Activated T-cell treated with anti-CD3 and anti-CD28 coated beads, Interleukin-2, amount 50 U/mL, for 1 hour (primary cell): Measurements from ENCODE around the gene ZNF785.
"Not testable (repeated sequence)": the region's sequence is repeated elsewhere in the genome, so short reads cannot be mapped to it uniquely, and the experiment has no call there.

Source experiments
- DNase-seq: peaks from one replicate; pipeline ENCODE4 v3.0.0-alpha.2; 2020

Gene ZNF785

DNA sequence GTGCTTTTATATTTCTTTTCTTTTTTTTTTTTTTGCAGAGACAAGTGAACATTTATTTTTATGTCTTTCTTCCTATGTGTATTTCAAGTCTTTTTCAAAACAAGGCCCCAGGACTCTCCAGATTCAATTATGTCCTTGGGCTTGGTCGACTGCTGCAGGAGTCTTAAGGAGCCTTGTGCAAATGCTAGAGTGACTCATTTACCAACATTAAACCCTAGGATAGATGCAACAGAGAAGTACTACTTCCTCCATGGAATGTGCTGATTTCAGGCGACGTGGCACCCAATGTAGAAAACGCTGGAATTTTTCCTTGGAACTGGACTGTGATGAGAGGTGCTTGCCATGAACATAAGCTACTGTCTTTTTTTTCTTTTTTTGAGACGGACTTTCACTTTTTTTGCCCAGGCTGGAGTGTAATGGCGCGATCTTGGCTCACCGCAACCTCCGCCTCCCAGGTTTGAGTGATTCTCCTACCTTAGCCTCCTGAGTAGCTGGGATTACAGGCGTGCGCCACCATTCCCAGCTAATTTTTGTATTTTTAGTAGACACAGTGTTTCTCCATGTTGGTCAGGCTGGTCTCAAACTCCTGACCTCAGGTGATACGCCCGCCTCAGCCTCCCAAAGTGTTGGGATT lies 49.0 kb downstream of the ZNF785 start:
- DNase-seq: not testable (repeated sequence)

- peak; percentile 68 for DNase-seq
Measured at GRCh38 chr16:30535777-30536190, 49.7 kb downstream of the ZNF785 start.

DNA sequence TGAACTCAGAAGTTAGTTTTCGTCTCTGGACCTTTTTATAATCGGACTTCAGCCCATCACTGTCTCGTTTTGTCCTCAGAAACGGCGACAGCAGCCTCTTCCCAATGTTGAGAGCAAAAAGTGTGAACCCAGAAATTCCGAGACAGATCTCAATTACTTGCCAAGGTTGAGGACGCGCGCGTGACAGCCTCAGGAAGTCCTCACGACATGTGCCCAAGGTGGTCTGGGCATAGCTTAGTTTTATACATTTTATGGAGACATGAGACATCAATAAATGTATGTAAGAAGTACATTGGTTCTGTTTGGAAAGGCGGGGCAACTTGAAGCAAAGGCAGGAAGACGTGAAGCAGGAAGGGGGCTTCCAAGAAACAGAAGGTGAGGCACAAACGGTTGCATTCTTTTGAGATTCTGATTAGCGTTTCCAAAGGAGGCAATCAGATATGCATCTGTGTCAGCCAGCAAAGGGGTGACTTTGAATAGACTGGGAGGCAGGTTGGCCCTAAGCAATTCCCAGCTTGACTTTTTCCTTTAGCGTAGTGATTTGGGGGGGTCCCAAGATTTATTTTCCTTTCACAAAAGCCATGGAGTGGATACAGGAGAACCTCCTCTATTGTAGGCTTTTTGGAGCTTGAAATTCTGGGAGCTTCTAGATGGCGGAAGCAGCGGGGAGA lies 50.3 kb downstream of the ZNF785 start:
- DNase-seq: no peak

DNA sequence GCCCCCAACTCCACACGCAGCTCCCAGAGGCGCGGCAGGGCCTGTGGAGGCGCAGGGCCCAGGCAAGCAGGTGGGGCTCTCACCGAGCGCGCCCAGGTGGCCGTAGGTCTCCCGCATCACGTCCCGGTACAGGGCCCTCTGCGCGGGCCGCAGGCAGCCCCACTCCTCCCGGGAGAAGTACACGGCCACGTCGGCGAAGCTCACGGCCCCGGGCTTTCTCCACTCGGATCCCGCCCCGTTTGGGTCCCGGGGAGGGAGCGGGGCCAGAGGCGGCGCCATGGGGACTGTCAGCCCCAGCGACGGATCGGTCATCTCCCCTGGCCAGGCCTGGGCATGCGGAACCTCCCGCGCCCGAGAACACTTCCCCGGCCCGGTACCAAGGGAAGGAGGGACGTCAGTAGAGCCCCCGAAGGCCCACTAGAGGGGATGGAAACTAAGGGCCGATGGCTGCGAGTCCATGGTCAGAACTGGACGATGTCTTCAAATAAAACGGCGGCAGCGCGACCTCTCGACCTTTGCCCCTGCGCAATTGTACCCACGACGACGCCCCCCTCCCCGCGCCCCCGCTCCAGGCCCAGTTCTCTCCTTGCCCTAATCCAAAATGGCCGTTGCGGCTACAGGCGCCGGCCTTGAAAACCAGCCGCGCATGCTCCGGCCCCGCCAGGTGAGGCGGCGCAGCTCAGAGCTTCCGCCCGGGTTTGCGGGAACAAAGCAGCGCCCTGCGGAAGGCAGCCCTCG lies 51.0 kb downstream of the ZNF785 start, which contains the start of gene ZNF747:
Gene ZNF747 (minus strand): TSS at position 491 of the 738 bp plus-strand sequence. CDS start 179 bp downstream, at position 312.
- peak; percentile 93 for DNase-seq

GRCh38 chr16:30533748-30534367 lies 51.6 kb downstream of the ZNF785 start:
- no peak for DNase-seq

DNA sequence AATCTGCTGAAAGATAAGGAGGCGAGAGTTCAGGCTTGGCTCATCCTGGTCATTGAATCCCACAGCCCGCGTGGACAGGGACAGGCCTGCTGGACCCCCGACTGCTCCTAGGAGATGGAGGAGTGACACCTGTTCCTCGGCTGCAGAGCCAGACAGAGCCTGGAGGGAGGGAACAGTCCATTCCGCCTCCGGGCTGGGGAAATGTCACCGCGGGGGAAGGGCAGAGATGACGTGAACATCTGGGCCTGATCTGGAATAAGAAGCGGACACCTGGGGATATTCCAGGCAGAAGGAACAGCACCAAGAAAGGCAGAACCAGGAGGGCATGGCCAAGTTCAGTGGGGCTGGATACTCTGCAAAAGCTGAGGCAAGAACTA lies 52.4 kb downstream of the ZNF785 start:
- no peak for DNase-seq

DNA sequence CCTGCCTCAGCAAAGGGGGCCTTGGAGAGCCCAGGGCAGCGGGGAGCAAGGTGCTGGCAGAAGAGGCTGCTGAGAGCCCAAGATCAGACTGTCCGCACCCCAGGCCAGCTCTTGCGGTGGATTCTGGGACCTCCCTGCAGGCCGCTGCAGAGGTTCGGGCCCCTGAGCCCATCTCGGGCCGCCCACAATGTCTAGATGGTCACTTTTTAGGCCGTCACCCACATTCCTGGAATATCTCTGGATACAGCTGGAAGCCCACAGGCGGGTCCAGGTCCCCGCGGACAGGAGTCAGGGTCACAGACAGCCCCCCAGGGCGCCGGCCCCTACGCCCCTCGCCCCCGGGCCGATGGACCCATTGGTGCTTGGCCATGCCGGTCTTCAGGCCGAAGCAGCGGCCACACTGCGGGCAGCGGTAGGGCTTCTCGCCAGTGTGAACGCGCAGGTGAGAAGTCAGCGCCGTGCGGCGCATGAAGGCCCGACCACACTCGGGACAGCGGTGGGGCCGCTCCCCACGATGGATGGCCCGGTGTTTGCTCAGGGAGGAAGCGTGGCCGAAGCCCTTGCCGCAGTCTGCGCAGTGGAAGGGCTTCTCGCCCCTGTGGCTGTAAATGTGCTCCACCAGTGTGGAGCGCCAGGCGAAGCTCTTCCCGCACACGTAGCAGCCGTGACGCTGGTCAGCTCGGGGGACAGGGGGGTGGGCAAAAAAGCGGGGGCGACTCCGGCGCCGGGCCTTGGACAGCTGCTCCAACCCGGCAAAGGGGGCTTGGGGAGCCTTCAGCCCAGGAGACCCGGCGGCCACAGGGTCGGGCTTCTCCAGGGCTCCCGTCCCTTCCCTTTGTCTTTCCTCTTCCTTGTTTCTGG lies 53.0 kb downstream of the ZNF785 start:
- DNase-seq: no peak
